ENCODE measurements around the gene TTC36. TPM values are rescaled to one million over a fixed set of nuclear protein-coding genes. Genes with fewer than 3 reads are reported as not detected.

Gene TTC36
- total and polyA plus RNA-seq, 9 of the 15 experiments (the other 6 are each of a cell fraction or from before 2014, with no cell fraction given), result 0.22 to 0.23 TPM; not detected in 7

GRCh38 chr11:118572061-118572980 lies 45.0 kb downstream of the TTC36 start, which contains the start of gene ARCN1 (continued):
- TF ChIP-seq E2F6 (IDR thresholded peaks at IDR 0.05; ENCODE audit: borderline replicate concordance in 1 of 2, extremely low read depth in 1 of 2, insufficient read depth in 1 of 2, insufficient read length in 1 of 2, low read depth in 1 of 2, low read length in 1 of 2, poor library complexity in 1 of 2, severe bottlenecking in 1 of 2) (peak in 1 of 2 experiments; percentile 26), ZBTB40 (IDR thresholded peaks at IDR 0.05) (0 out of 2 replicates have a peak, but pooled peaks have one; percentile 11), ZBTB40 (CRISPR knock-in tag; IDR thresholded peaks at IDR 0.05) (no peak), ZHX1 (conservative IDR thresholded peaks at IDR 0.05; ENCODE audit: low read length) (no peak), KLF1 (tag; IDR thresholded peaks at IDR 0.05) (no peak; the same call in 1 of the 2 replicates), RNF219 (CRISPR knock-in tag; IDR thresholded peaks at IDR 0.05) (no peak), CGGBP1 (CRISPR knock-in tag; IDR thresholded peaks at IDR 0.05) (no peak), ZNF146 (CRISPR knock-in tag; IDR thresholded peaks at IDR 0.05; ENCODE audit: unreplicated experiment) (no peak), ZNF143 (CRISPR knock-in tag; IDR thresholded peaks at IDR 0.05) (no peak)
